Activated CD4-positive, alpha-beta T cell treated with anti-CD3 and anti-CD28 coated beads, Interleukin-10, Interleukin-2, amounts not matched to agents 100 ng/mL and 50 ng/mL, durations not matched to agents 16 hours and 8 hours (primary cell): Measurements from ENCODE around the gene ACSL5.
"Not testable (repeated sequence)": the region's sequence is repeated elsewhere in the genome, so short reads cannot be mapped to it uniquely, and the experiment has no call there.

Experiments
- DNase-seq: peaks from one replicate; pipeline ENCODE4 v3.0.0-alpha.2; 2020

Gene ACSL5

DNA sequence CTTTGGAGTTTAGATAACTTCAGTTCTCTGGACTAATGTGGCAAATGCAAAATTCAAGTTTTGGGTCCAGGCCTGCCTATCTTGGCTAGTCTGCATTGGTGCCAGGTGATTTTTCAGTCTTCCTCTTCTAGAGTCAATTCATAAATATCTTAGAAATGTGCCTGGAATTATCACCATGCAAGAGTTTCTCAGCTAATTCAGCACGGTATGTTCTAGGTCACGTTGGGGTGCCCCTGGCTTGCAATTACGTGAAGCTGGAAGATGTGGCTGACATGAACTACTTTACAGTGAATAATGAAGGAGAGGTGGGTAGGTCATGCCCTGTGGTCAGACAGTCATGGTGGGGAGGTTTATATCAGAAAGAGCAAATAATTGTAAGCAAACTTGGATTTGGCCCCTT, 47.8 kb downstream of the ACSL5 start:
- DNase-seq = no peak

DNA sequence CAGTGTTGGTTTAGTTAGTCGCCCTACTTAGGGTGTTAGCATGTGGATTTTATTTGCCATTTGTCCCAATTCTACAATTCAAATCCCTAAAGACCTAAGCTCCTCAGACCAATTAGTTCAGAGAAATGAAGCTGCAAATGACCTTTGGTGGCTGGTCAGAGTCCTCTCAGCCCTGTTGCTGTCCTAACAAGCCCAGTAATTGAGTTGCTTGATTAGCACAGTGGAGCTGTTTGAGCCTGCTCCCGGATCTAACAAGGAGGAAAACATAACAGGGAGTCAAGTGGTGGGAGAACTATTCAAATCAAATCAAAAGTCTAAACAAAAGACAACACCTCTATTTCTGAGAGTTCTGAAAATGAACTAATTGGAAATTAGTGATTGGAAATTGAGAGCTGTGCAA, 50.7 kb downstream of the ACSL5 start:
- no peak for DNase-seq

GRCh38 chr10:112426111-112426510, 52.2 kb downstream of the ACSL5 start:
- no peak for DNase-seq

DNA sequence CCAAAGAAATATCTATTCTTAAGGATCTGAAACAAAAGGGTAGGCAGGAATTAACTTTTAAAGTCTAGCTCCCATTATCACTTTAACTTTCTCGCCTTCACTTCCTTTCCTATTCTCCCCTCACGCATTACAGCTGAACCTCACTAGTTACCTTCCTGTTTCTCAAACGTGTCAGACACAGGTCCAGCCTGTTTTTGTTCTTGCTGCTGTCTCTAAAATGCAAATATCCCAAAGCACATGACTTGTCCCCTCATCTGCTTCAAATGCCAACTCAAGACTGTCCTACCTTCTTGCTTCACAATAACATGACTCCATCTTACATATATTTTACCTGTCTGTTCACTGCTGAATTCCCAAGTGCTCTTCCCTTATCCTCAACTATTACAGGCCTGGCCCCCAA, 55.2 kb downstream of the ACSL5 start:
- no peak for DNase-seq

GRCh38 chr10:112429654-112430230, 55.8 kb downstream of the ACSL5 start:
- no peak for DNase-seq

DNA sequence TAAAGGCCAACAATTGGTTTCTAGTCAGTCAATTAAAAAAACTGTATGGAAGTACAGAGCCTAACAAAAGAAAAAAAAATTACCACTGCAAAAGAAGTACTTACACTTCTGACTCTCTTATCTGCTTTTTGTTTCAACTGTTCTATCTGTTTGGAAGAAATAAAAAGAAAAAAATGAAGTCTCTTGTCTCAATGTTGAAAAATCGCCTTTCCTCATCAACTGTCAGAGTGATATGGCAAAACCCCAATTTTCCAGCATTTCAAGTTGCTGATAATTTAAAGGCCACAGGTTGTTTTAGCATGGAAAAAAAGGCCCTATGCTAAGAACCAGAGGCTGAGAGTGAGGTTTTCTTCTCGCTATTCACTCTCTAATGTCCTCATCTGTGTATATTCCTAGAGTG, 59.2 kb downstream of the ACSL5 start:
- DNase-seq = no peak

GRCh38 chr10:112434988-112435619, 61.2 kb downstream of the ACSL5 start:
- DNase-seq = no peak

DNA sequence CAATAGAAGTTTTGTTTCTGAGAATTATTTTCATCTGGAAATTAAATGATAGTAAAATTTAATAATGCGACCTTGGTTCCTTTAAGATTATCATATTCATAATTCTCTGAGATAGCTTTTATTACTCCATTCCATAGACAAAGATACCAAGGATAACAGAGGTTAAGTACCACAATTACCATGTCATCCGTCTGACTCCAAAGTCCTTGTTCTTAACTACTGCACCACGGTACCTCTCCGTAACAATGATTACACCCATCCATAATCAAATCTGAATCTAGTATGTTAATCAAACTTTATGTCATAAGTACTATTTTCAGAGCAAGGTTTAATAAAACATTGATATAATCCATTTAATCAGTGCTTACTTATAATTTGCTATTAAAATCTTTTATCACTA, 64.4 kb downstream of the ACSL5 start:
- no peak for DNase-seq

DNA sequence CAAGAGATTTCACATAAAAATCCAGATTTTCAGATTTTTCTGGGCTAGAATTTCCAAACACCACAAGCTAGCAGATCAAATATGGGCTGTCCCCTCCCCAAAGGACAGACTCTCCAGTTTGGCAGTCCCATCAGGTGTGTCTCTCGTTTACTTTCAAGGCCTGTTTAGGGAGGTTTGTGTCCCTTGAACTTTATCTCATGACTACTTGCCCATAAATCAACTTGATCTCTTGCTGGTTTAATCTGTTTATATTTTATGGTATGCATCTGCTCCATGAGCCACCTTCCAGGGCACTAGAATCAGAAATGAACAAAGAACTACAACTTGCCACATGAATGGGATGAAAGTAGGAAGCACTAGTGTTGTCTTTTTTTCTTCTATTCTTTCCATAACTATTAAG, 67.6 kb downstream of the ACSL5 start:
- no peak for DNase-seq

GRCh38 chr10:112442063-112442462, 68.1 kb downstream of the ACSL5 start:
- DNase-seq = peak; percentile 51

GRCh38 chr10:112446055-112446854, 72.3 kb downstream of the ACSL5 start:
- peak; percentile 20 for DNase-seq

DNA sequence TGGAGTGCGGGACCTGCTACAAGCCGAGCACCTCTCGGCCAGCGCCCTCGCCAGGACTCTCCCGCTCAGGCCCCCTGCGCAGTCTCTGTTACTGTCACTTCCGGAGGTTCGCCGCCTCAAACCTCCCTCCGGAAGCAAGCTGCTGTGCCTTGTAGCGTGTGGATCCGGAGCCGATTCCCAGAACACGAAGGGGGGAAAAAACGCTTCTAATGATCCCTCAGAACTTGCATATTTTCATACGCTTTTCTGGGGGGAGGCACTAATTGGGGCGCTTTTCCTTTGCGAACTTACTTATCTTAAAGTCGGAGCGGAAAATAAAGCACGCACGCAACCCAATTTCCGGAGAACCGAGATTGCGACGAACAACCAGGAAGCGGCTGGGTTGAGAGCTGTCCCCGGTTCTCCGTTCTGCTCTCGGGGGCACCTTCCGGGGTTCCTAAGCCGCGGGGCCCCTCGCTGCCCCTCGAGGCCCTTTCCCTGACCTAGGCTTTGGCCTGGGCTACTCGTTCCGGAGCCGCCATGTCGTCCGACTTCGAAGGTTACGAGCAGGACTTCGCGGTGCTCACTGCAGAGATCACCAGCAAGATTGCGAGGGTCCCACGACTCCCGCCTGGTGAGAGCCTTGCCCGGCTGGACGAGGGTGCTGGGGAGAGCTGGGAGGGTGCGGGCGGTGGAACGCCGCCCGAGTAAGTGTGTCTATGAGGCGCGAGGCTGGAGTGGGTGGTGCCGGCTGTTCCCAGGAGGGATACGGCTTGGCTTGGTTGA, 73.1 kb downstream of the ACSL5 start, which contains the start of the genes VTI1A and ZDHHC6:
VTI1A (plus strand) TSS at position 361 of the 765 bp plus-strand sequence; CDS start at position 520, 159 bp downstream.
ZDHHC6 (minus strand) TSS at position 60 of the 765 bp plus-strand sequence. CDS start 1,478 bp downstream, outside the sequence.
- DNase-seq = peak; percentile 88

DNA sequence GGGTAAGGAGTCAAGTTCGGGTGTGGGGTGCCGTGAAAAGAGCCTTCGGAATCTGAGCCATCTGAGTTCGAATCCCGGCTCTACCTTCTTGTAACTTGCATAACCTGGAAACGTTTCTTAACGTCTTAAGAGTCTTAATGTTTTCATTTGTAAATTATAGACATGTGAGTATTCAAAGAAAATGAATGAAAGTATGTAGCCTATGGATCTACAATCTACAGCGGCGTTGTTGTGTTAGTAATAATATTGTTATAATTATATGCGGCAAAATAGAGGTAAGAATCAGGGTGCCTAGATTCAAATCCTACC, 73.7 kb downstream of the ACSL5 start:
- DNase-seq = no peak

- DNase-seq = no peak
Observed at GRCh38 chr10:112448888-112449287, 75.0 kb downstream of the ACSL5 start.

DNA sequence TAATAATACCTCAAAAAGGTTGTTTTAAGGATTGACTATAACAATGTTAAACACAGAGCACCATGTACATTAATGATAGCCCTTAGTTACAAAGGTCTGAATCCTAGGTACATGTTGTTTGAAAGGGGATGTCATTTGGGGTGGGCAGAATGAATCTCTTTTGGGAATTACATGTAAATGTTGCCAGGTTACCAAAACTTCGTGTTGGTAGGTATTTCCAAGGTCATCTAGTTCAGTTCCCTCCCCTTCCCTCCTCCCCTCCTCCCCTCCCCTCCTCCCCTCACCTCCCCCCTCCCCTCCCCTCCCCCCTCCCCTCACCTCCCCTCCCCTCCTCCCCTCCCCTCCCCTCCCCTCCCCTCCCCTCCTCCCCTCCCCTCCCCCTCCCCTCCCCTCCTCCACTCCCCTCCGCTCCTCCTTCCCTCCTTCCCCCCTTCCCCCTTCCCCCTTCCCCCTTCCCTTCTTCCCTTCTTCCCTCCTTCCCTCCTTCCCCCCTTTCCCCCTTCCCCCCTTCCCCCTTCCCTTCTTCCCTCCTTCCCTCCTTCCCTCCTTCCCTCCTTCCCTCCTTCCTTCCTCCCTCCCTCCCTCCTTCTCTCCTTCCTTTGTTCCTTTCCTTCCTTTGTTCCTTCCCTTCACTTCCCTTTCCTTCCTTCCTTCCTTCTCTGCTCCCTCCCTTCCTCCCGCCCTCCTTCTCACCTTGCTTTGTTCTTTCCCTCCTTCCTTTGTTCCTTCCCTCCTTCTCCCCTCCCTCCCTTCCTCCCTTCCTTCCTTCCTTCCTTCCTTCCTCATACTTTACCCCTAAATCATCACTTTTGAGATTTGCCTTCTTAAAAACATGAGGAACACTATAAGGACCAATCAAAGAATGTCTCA, 81.2 kb downstream of the ACSL5 start:
- DNase-seq = no peak

DNA sequence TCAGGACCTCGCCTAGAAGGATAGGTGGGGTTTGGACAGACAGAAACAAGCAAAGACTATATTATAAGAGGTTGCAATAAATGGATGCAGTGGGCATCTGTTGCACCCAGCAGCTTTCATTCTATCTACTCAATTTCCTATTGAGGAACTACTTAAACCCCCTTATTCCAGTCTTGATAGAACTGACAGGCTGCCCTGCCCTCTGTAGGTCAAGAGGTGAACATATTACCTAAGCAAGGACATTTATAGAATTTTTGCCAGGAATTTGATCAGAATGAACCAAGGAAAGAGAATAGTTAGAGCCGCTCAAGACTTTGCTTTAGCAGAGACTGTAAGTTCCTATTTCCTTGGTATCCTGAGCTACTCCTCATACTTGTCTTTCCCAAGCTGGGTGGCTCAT, 82.6 kb downstream of the ACSL5 start:
- no peak for DNase-seq

GRCh38 chr10:112460366-112460765, 86.5 kb downstream of the ACSL5 start:
- DNase-seq = no peak

DNA sequence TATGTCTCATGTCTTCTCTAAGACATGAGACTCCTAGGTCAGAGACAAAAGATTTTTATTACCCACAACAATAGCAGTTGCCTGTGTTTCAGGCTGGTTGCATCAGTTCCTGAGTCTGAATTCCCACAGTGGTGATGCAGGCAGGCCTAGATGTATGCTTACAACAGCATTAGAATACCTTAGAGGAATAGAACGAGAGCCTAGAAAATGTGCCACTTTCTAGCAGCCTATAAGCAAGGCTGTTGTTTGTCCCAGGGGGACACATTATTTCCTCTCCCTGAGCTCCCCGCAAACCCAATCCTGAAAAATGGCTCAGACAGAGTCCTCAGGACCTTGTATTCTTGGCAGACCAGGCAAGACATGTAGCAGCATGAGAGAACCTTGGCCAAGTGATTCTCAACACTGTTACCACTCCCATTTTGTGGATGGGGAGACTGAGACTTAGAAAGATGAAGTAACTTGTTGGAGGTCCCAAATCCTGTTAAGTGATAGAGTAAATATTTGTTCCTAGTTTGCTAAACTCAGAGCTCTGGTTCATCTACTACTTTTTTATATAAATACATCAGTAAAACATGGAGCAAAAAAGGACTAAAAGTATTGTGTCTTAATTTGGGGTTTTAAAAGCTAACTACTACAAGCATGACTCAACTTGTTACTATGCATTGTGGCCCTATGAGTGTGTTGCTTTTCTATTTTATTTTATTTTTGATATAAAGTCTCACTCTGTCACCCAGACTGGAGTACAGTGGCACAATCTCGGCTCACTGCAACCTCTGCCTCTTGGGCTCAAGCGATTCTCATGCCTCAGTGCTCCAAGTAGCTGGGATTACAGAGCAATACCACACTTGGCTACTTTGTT, 87.3 kb downstream of the ACSL5 start:
- DNase-seq = peak; percentile 71

GRCh38 chr10:112464074-112464473, 90.2 kb downstream of the ACSL5 start:
- DNase-seq = not testable (repeated sequence)

DNA sequence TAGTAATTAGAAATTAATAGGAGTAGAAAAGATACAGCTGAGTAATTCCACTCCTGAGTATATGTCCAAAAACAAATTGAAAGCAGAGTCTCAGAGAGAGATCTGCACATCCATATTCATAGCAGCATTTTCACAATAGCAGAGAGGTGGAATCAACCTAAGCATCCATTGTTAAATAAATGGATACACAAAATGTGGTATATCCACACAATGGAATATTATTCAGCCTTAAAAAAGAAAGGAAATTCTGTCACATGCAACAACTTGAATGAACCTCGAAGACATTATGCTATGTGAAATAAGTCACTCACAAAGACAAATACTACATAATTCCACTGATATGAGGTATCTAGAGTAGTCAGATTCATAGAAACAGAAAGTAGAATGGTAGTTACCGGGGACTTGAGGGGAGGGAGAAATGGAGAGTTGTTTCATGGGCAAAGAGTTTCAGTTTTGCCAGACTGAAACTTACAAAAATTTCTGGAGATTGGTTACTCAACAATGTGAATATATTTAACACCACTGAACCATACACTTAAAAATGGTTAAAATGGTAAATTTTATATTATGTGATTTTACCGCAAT, 91.5 kb downstream of the ACSL5 start:
- DNase-seq = peak; percentile 27

DNA sequence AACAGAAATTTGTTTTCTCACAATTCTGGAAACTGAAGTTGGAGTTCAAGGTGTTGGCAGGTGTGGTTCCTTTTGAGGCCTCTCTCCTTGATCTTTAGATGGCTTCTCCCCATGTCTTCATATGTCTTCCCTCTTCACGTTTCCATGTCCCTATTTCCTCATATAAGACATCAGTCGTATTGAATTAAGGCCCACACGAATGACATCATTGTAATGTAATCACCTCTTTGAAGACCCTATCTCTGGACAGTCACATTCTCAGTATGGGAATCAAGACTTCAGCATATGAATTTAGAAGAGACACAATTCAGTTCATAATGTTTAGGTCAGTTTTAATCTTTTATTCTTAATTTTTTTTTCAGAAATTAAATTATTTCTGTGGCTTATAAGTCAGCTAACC, 92.9 kb downstream of the ACSL5 start:
- no peak for DNase-seq
